ENCODE data around the gene SLC30A5. TPM values are rescaled to one million over a fixed set of nuclear protein-coding genes. Genes with fewer than 3 reads are reported as not detected.

The SLC30A5 gene
- total RNA-seq, 1 experiment from 2014 or later, result 61.8 TPM

- H3K27me3 Mint-ChIP-seq (ENCODE audit: insufficient read depth, unreplicated experiment), result no peaks in the 10 kb centered on the region
- no TSS peak for BruUV-seq (replicated peaks)
- peaks cover 6% of the 10 kb centered on the region for H3K36me3 Mint-ChIP-seq (ENCODE audit: insufficient read depth, unreplicated experiment)
- CTCF ChIA-PET, result interaction anchor here (1.2 kb wide), 1 partner anchor 19 kb away, joined by 4 read pairs; the partner anchor contains the start of gene SLC30A5
- H3K4me3 Mint-ChIP-seq (ENCODE audit: unreplicated experiment), result no peak overlapping the region
- POLR2A ChIA-PET, result interaction anchor here (0.6 kb wide), 1 partner anchor 216 kb away, joined by 3 read pairs; no protein-coding TSS in a partner anchor
- H3K4me1 Mint-ChIP-seq (ENCODE audit: insufficient read depth, unreplicated experiment), result peaks cover 5% of the 10 kb centered on the region
- H3K9me3 Mint-ChIP-seq (ENCODE audit: unreplicated experiment), result no peaks in the 10 kb centered on the region
- no peak for TF ChIP-seq CTCF (IDR thresholded peaks at IDR 0.05; ENCODE audit: unreplicated experiment)
- DNase-seq (ENCODE audit: unreplicated experiment), result no peak
- intact Hi-C loops (cut with micrococcal nuclease), result no loop called here
- no peak overlapping the region for H3K27ac Mint-ChIP-seq (ENCODE audit: low read depth, unreplicated experiment)
Observed at GRCh38 chr5:69074664-69075521, 18.9 kb upstream of the SLC30A5 start.

- intact Hi-C loops (cut with micrococcal nuclease), result no loop called here
Observed at GRCh38 chr5:69075522-69076179, 18.2 kb upstream of the SLC30A5 start.

GRCh38 chr5:69078921-69079540, 14.8 kb upstream of the SLC30A5 start:
- no peaks in the 10 kb centered on the region for H3K9me3 Mint-ChIP-seq (ENCODE audit: unreplicated experiment)
- intact Hi-C loops (cut with micrococcal nuclease), result no loop called here
- BruUV-seq (replicated peaks), result no TSS peak
- peaks cover 6% of the 10 kb centered on the region for H3K36me3 Mint-ChIP-seq (ENCODE audit: insufficient read depth, unreplicated experiment)
- no peaks in the 10 kb centered on the region for H3K27me3 Mint-ChIP-seq (ENCODE audit: insufficient read depth, unreplicated experiment)
- ChIA-PET CTCF (no interaction called here), POLR2A (no interaction called here)
- DNase-seq (ENCODE audit: unreplicated experiment), result no peak
- H3K4me3 Mint-ChIP-seq (ENCODE audit: unreplicated experiment), result no peak overlapping the region
- TF ChIP-seq CTCF (IDR thresholded peaks at IDR 0.05; ENCODE audit: unreplicated experiment), result no peak
- H3K4me1 Mint-ChIP-seq (ENCODE audit: insufficient read depth, unreplicated experiment), result peaks cover 5% of the 10 kb centered on the region
- no peak overlapping the region for H3K27ac Mint-ChIP-seq (ENCODE audit: low read depth, unreplicated experiment)

More at GRCh38 chr5:69075522-69076179, 18.2 kb upstream of the SLC30A5 start:
- peaks cover 6% of the 10 kb centered on the region for H3K36me3 Mint-ChIP-seq (ENCODE audit: insufficient read depth, unreplicated experiment)
- H3K9me3 Mint-ChIP-seq (ENCODE audit: unreplicated experiment), result no peaks in the 10 kb centered on the region
- H3K27me3 Mint-ChIP-seq (ENCODE audit: insufficient read depth, unreplicated experiment), result no peaks in the 10 kb centered on the region
- H3K4me3 Mint-ChIP-seq (ENCODE audit: unreplicated experiment), result no peak overlapping the region
- H3K4me1 Mint-ChIP-seq (ENCODE audit: insufficient read depth, unreplicated experiment), result peaks cover 5% of the 10 kb centered on the region
- POLR2A ChIA-PET, result interaction anchor here (0.6 kb wide), 1 partner anchor 216 kb away, joined by 3 read pairs; no protein-coding TSS in a partner anchor
- BruUV-seq (replicated peaks), result no TSS peak
- no peak for TF ChIP-seq CTCF (IDR thresholded peaks at IDR 0.05; ENCODE audit: unreplicated experiment)
- CTCF ChIA-PET, result no interaction called here
- DNase-seq (ENCODE audit: unreplicated experiment), result no peak
- H3K27ac Mint-ChIP-seq (ENCODE audit: low read depth, unreplicated experiment), result no peak overlapping the region

- Mint-ChIP-seq H3K4me1 (ENCODE audit: insufficient read depth, unreplicated experiment) (peaks cover 8% of the 10 kb centered on the region), H3K9me3 (ENCODE audit: unreplicated experiment) (no peaks in the 10 kb centered on the region), H3K27ac (ENCODE audit: low read depth, unreplicated experiment) (no peak overlapping the region), H3K27me3 (ENCODE audit: insufficient read depth, unreplicated experiment) (no peaks in the 10 kb centered on the region), H3K4me3 (ENCODE audit: unreplicated experiment) (no peak overlapping the region), H3K36me3 (ENCODE audit: insufficient read depth, unreplicated experiment) (peaks cover 6% of the 10 kb centered on the region)
- DNase-seq (ENCODE audit: unreplicated experiment), result no peak
- intact Hi-C loops (cut with micrococcal nuclease), result no loop called here
- BruUV-seq (replicated peaks), result no TSS peak
- ChIA-PET CTCF (interaction anchor here (0.7 kb wide), 1 partner anchor 513 kb away, joined by 6 read pairs; no protein-coding TSS in a partner anchor), POLR2A (no interaction called here)
- TF ChIP-seq CTCF (IDR thresholded peaks at IDR 0.05; ENCODE audit: unreplicated experiment), result no peak
Observed at GRCh38 chr5:69079556-69079955, 14.3 kb upstream of the SLC30A5 start.
